HG03439 (cell line): Measurements from ENCODE around the gene KREMEN1.

Experiments
- ATAC-seq: cut with Tn5 transposase; IDR thresholded peaks from one replicate; pipeline ENCODE4 v1.9.1; 2021; ENCODE audit warnings: mild to moderate bottlenecking, moderate library complexity; ENCODE audit not compliant: unreplicated experiment

The KREMEN1 gene

GRCh38 chr22:29204455-29205183, 131.8 kb downstream of the KREMEN1 start:
- no peak for ATAC-seq

- ATAC-seq = no peak
These were observed 132.4 kb downstream of the KREMEN1 start for GRCh38 chr22:29205252-29205593.

GRCh38 chr22:29205594-29206371, 132.9 kb downstream of the KREMEN1 start, which contains the start of gene EMID1:
Gene EMID1, plus strand, starts transcription at chr22:29205896. Its CDS starts 143 bp downstream, at chr22:29206039.
- ATAC-seq = no peak

GRCh38 chr22:29206372-29207242, 133.8 kb downstream of the KREMEN1 start:
- ATAC-seq = no peak

- no peak for ATAC-seq
These were observed 134.4 kb downstream of the KREMEN1 start for GRCh38 chr22:29207243-29207550.

- no peak for ATAC-seq
These were observed 135.0 kb downstream of the KREMEN1 start for GRCh38 chr22:29207562-29208501.

GRCh38 chr22:29208502-29208862, 135.6 kb downstream of the KREMEN1 start:
- ATAC-seq = no peak

GRCh38 chr22:29208879-29209623, 136.2 kb downstream of the KREMEN1 start:
- ATAC-seq = no peak

- ATAC-seq = no peak
These were observed 136.7 kb downstream of the KREMEN1 start for GRCh38 chr22:29209624-29209929.

- ATAC-seq = no peak
These were observed 138.2 kb downstream of the KREMEN1 start for GRCh38 chr22:29211066-29211465.

- no peak for ATAC-seq
These were observed 138.6 kb downstream of the KREMEN1 start for GRCh38 chr22:29211466-29211865.

GRCh38 chr22:29212743-29213142, 139.9 kb downstream of the KREMEN1 start:
- ATAC-seq = no peak

- no peak for ATAC-seq
These were observed 140.7 kb downstream of the KREMEN1 start for GRCh38 chr22:29213493-29213892.

- no peak for ATAC-seq
These were observed 141.4 kb downstream of the KREMEN1 start for GRCh38 chr22:29214232-29214631.

GRCh38 chr22:29215012-29215860, 142.4 kb downstream of the KREMEN1 start:
- ATAC-seq = no peak

- ATAC-seq = no peak
These were observed 143.4 kb downstream of the KREMEN1 start for GRCh38 chr22:29216011-29216872.

- ATAC-seq = no peak
These were observed 144.2 kb downstream of the KREMEN1 start for GRCh38 chr22:29216873-29217666.
